ENCODE data around the gene PDK3. TPM values are rescaled to one million over a fixed set of nuclear protein-coding genes. Genes with fewer than 3 reads are reported as not detected.

The PDK3 gene
- total RNA-seq, 1 experiment from 2014 or later: 47.3 TPM

GRCh38 chrX:24444645-24445044 lies 20.4 kb upstream of the PDK3 start:
- no peak overlapping the region for H3K4me2 ChIP-seq (ENCODE audit: insufficient read depth, insufficient read length, low read length)
- H2AK5ac ChIP-seq (ENCODE audit: insufficient read length, low read length): no peak overlapping the region
- no peaks in the 10 kb centered on the region for H3K27me3 ChIP-seq (ENCODE audit: insufficient read depth, low read length)
- H4K5ac ChIP-seq (ENCODE audit: insufficient read length, low read depth, low read length): no peak overlapping the region
- H3T11ph ChIP-seq (ENCODE audit: low read length): no peak overlapping the region
- DNase-seq: no peak
- H2BK5ac ChIP-seq (ENCODE audit: insufficient read length, low read length): no peak overlapping the region
- H3K23me2 ChIP-seq (ENCODE audit: insufficient read length, low read depth, low read length, poor library complexity, severe bottlenecking): no peaks in the 10 kb centered on the region
- no peaks in the 10 kb centered on the region; the same call in 1 of the 2 replicates for H3K79me2 ChIP-seq (ENCODE audit: insufficient read depth, low read length)
- H2BK120ac ChIP-seq (ENCODE audit: low read depth, low read length, poor library complexity, severe bottlenecking): no peak overlapping the region
- H3K9ac ChIP-seq (ENCODE audit: extremely low read depth, insufficient read length, low read length): no peak overlapping the region
- no peak overlapping the region for H3K27ac Mint-ChIP-seq
- H4K8ac ChIP-seq (replicated peaks; ENCODE audit: insufficient read length, low read depth, low read length): no peak overlapping the region
- no peak overlapping the region for H3K4me3 Mint-ChIP-seq
- H3K56ac ChIP-seq (ENCODE audit: insufficient read length, low read depth, low read length): no peak overlapping the region
- no CpG with 5 or more reads among the region's 4 CpGs for WGBS (ENCODE audit: extremely low coverage, insufficient read length, low lambda C conversion rate)
- no peak overlapping the region for H3K18ac ChIP-seq (ENCODE audit: insufficient read length, low read depth, low read length)
- H2BK20ac ChIP-seq (ENCODE audit: low read depth, low read length, poor library complexity, severe bottlenecking): no peak overlapping the region
- H3K4ac ChIP-seq (ENCODE audit: low read depth, low read length): no peak overlapping the region
- no peak overlapping the region for H4K91ac ChIP-seq (ENCODE audit: insufficient read length, low read depth, low read length)
- peaks cover 2% of the 10 kb centered on the region; the same call in 1 of the 2 replicates for H3K27me3 Mint-ChIP-seq (ENCODE audit: low read depth)
- H4K20me1 ChIP-seq (ENCODE audit: control insufficient read depth, insufficient read depth, insufficient read length): no peaks in the 10 kb centered on the region
- no peak overlapping the region for H2BK12ac ChIP-seq (ENCODE audit: insufficient read length, low read depth, low read length)
- peaks cover 5 to 7% of the 10 kb centered on the region in 2 experiments; a peak in 4 of 5 replicates for H3K9me3 Mint-ChIP-seq
- H3K4me1 ChIP-seq (ENCODE audit: insufficient read depth, low read length): no peaks in the 10 kb centered on the region
- peaks cover 4 to 18% (median 11%) of the 10 kb centered on the region in 3 experiments for H3K36me3 Mint-ChIP-seq (ENCODE audit: insufficient read depth in 1 of 3, low read depth in 3 of 3)
- H3K9me3 ChIP-seq (ENCODE audit: control insufficient read depth, low read depth, low read length): no peaks in the 10 kb centered on the region
- no peak overlapping the region for H3K27ac ChIP-seq (ENCODE audit: insufficient read length, low read depth, low read length)
- no peak overlapping the region for H2AFZ ChIP-seq (ENCODE audit: low read length)
- no peak overlapping the region for H2BK15ac ChIP-seq (ENCODE audit: low read depth, low read length)
- peaks cover 0 to 2% of the 10 kb centered on the region in 2 experiments; a peak in 1 of 4 replicates for H3K4me1 Mint-ChIP-seq
- no peak overlapping the region for H3K14ac ChIP-seq (ENCODE audit: insufficient read depth, low read length)
- TF ChIP-seq CTCF (conservative IDR thresholded peaks at IDR 0.05): no peak
- H3K79me1 ChIP-seq (ENCODE audit: insufficient read depth, low read depth, low read length, poor library complexity, severe bottlenecking): no peaks in the 10 kb centered on the region
- H3K23ac ChIP-seq (ENCODE audit: insufficient read length, low read depth, low read length): no peak overlapping the region

Data from H9 (cell line).